ENCODE data around the gene IL23A.

- TF ChIP-seq, protein P1, sequence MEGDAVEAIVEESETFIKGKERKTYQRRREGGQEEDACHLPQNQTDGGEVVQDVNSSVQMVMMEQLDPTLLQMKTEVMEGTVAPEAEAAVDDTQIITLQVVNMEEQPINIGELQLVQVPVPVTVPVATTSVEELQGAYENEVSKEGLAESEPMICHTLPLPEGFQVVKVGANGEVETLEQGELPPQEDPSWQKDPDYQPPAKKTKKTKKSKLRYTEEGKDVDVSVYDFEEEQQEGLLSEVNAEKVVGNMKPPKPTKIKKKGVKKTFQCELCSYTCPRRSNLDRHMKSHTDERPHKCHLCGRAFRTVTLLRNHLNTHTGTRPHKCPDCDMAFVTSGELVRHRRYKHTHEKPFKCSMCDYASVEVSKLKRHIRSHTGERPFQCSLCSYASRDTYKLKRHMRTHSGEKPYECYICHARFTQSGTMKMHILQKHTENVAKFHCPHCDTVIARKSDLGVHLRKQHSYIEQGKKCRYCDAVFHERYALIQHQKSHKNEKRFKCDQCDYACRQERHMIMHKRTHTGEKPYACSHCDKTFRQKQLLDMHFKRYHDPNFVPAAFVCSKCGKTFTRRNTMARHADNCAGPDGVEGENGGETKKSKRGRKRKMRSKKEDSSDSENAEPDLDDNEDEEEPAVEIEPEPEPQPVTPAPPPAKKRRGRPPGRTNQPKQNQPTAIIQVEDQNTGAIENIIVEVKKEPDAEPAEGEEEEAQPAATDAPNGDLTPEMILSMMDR (IDR thresholded peaks at IDR 0.05): no peak
- no peak for TF ChIP-seq POLR2A (IDR thresholded peaks at IDR 0.05)
Observed at GRCh38 chr12:56299308-56299852, 39.3 kb upstream of the IL23A start.
